Endothelial cell (in vitro differentiated cells): Measurements from ENCODE around the gene SH3GL3. TPM values are rescaled to one million over a fixed set of nuclear protein-coding genes. Genes with fewer than 3 reads are reported as not detected.

ENCODE experiments used
- DNase-seq: peaks from one replicate; pipeline ENCODE4 v3.0.0; 2021; ENCODE audit warnings: low spot score
- H3K27ac Mint-ChIP-seq: one replicate; pipeline ENCODE4 v1.8.0; 2021; ENCODE audit warnings: mixed read lengths, inconsistent platforms; ENCODE audit not compliant: unreplicated experiment
- H3K27me3 Mint-ChIP-seq: one replicate; pipeline ENCODE4 v1.8.0; 2021; ENCODE audit warnings: mild to moderate bottlenecking, moderate library complexity, mixed read lengths, inconsistent platforms; ENCODE audit not compliant: unreplicated experiment
- H3K36me3 Mint-ChIP-seq: one replicate; pipeline ENCODE4 v1.8.0; 2021; ENCODE audit warnings: mild to moderate bottlenecking, low read depth, mixed read lengths, inconsistent platforms; ENCODE audit not compliant: unreplicated experiment
- H3K4me1 Mint-ChIP-seq: one replicate; pipeline ENCODE4 v1.8.0; 2021; ENCODE audit warnings: mild to moderate bottlenecking, mixed read lengths, inconsistent platforms; ENCODE audit not compliant: unreplicated experiment
- H3K4me3 Mint-ChIP-seq: one replicate; pipeline ENCODE4 v1.8.0; 2021; ENCODE audit warnings: mild to moderate bottlenecking, mixed read lengths, inconsistent platforms; ENCODE audit not compliant: unreplicated experiment
- H3K9me3 Mint-ChIP-seq: one replicate; pipeline ENCODE4 v1.8.0; 2021; ENCODE audit warnings: mixed read lengths, inconsistent platforms; ENCODE audit not compliant: unreplicated experiment
- CTCF ChIP-seq: fragments of 200-600 bp; sonication (generic); IDR thresholded peaks from one replicate; pipeline ENCODE4 v1.5.0; 2021; ENCODE audit warnings: antibody characterized with exemption; ENCODE audit not compliant: unreplicated experiment
- total RNA-seq: library from RNA; stranded (reverse); fragmentation: NEBNext Ultra II Directional; extraction: Animal tissue kit (Norgen Biotek cat#: 25700); gene quantifications from one replicate; pipeline ENCODE4 v1.2.1, GENCODE V29; 2021; ENCODE audit not compliant: unreplicated experiment

Gene SH3GL3
- total RNA-seq, 1 donor from 2014 or later = 9.4 TPM

- Mint-ChIP-seq H3K9me3 (no peaks in the 10 kb centered on the region), H3K27me3 (no peaks in the 10 kb centered on the region), H3K4me3 (no peak overlapping the region), H3K36me3 (no peaks in the 10 kb centered on the region), H3K4me1 (no peaks in the 10 kb centered on the region), H3K27ac (no peak overlapping the region)
- no peak for DNase-seq
- TF ChIP-seq CTCF = no peak
These were observed 34.0 kb upstream of the SH3GL3 start for GRCh38 chr15:83413054-83413719.

- no peaks in the 10 kb centered on the region for H3K36me3 Mint-ChIP-seq
- no peak for TF ChIP-seq CTCF
- H3K27ac Mint-ChIP-seq = no peak overlapping the region
- H3K9me3 Mint-ChIP-seq = no peaks in the 10 kb centered on the region
- no peak for DNase-seq
- H3K27me3 Mint-ChIP-seq = no peaks in the 10 kb centered on the region
- peaks cover 3% of the 10 kb centered on the region for H3K4me1 Mint-ChIP-seq
- H3K4me3 Mint-ChIP-seq = no peak overlapping the region
These were observed 25.1 kb upstream of the SH3GL3 start for GRCh38 chr15:83422081-83422480.

GRCh38 chr15:83422541-83422940 is 24.6 kb upstream of the SH3GL3 start:
- Mint-ChIP-seq H3K4me1 (peaks cover 3% of the 10 kb centered on the region), H3K9me3 (no peaks in the 10 kb centered on the region), H3K27me3 (no peaks in the 10 kb centered on the region), H3K27ac (no peak overlapping the region), H3K4me3 (no peak overlapping the region), H3K36me3 (no peaks in the 10 kb centered on the region)
- no peak for DNase-seq
- TF ChIP-seq CTCF = no peak

GRCh38 chr15:83424101-83424500 is 23.0 kb upstream of the SH3GL3 start:
- Mint-ChIP-seq H3K9me3 (no peaks in the 10 kb centered on the region), H3K36me3 (no peaks in the 10 kb centered on the region), H3K27me3 (no peaks in the 10 kb centered on the region), H3K27ac (no peak overlapping the region), H3K4me3 (no peak overlapping the region), H3K4me1 (peaks cover 3% of the 10 kb centered on the region)
- TF ChIP-seq CTCF = no peak
- DNase-seq = no peak

- Mint-ChIP-seq H3K27ac (no peak overlapping the region), H3K4me3 (no peak overlapping the region), H3K4me1 (peaks cover 4% of the 10 kb centered on the region), H3K27me3 (no peaks in the 10 kb centered on the region), H3K9me3 (no peaks in the 10 kb centered on the region), H3K36me3 (no peaks in the 10 kb centered on the region)
- TF ChIP-seq CTCF = no peak
- no peak for DNase-seq
These were observed 16.7 kb upstream of the SH3GL3 start for GRCh38 chr15:83430441-83430840.
